Measurements from ENCODE around the gene TMPRSS9.

The TMPRSS9 gene

DNA sequence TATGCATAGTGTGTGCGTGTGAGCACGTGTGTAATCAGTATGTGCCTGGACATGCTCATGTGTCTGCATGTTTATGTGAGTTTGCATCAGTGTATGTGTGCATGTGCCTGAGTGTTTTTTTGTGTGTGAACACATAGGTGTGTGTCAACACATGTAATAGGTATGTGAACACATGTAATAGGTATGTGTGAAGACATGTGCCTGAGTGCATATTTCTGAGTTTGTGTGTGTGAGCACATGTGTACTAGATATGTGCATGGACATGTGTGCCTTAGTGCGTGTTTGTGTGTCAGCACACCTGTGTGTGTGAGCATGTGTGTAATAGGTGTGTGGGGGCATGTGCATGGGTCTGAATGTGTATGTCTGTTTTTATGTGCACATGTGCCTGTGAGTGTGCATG, 24.2 kb upstream of the TMPRSS9 start:
- 96 to 98% methylated on average over 3 of the region's 3 CpGs for WGBS, 2 experiments
- Histone ChIP-seq H3K4me3 (ENCODE audit: insufficient read depth, low read depth, low read length) (no peak overlapping the region), H3K27ac (ENCODE audit: insufficient read depth, low read depth, low read length, poor library complexity, severe bottlenecking) (no peak overlapping the region), H3K36me3 (ENCODE audit: control insufficient read depth, insufficient read depth, low read length) (no peaks in the 10 kb centered on the region), H3K4me1 (ENCODE audit: control insufficient read depth, insufficient read depth, low read length) (peaks cover 11% of the 10 kb centered on the region), H3K9me3 (ENCODE audit: control insufficient read depth, low read length) (no peaks in the 10 kb centered on the region), H3K27me3 (ENCODE audit: control insufficient read depth, insufficient read depth, low read length, poor library complexity, severe bottlenecking) (no peaks in the 10 kb centered on the region)

GRCh38 chr19:2336528-2337328, 23.3 kb upstream of the TMPRSS9 start:
- H3K36me3 ChIP-seq (ENCODE audit: control insufficient read depth, insufficient read depth, low read length): no peaks in the 10 kb centered on the region
- H3K4me1 ChIP-seq (ENCODE audit: control insufficient read depth, insufficient read depth, low read length): peaks cover 5% of the 10 kb centered on the region
- no peaks in the 10 kb centered on the region for H3K27me3 ChIP-seq (ENCODE audit: control insufficient read depth, insufficient read depth, low read length, poor library complexity, severe bottlenecking)
- peak overlapping the region; percentile 2 for H3K27ac ChIP-seq (ENCODE audit: insufficient read depth, low read depth, low read length, poor library complexity, severe bottlenecking)
- whole genome bisulfite sequencing, 2 experiments: 90 to 93% methylated on average over 33 of the region's 33 CpGs
- H3K9me3 ChIP-seq (ENCODE audit: control insufficient read depth, low read length): no peaks in the 10 kb centered on the region
- no peak overlapping the region for H3K4me3 ChIP-seq (ENCODE audit: insufficient read depth, low read depth, low read length)

DNA sequence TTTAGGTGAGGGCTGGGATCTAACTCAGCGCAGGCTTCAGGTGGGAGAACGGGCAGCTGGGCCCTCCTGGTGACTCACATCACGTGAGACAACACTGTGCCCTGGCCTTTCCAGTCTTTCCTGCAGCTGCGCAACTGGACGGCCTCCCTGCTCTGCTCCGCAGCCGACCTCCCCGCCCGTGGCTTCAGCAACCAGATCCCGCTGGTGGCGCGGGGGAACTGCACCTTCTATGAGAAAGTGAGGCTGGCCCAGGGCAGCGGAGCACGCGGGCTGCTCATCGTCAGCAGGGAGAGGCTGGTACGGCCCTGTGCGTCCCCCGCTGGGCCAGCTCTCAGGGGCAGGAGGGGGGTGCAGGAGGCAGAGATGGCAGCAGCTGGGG, 22.7 kb upstream of the TMPRSS9 start:
- peak overlapping the region; percentile 2 for H3K27ac ChIP-seq (ENCODE audit: insufficient read depth, low read depth, low read length, poor library complexity, severe bottlenecking)
- no peaks in the 10 kb centered on the region for H3K9me3 ChIP-seq (ENCODE audit: control insufficient read depth, low read length)
- no peaks in the 10 kb centered on the region for H3K36me3 ChIP-seq (ENCODE audit: control insufficient read depth, insufficient read depth, low read length)
- 61 to 66% methylated on average over 19 of the region's 19 CpGs for WGBS, 2 experiments
- H3K4me1 ChIP-seq (ENCODE audit: control insufficient read depth, insufficient read depth, low read length): peaks cover 5% of the 10 kb centered on the region
- H3K4me3 ChIP-seq (ENCODE audit: insufficient read depth, low read depth, low read length): no peak overlapping the region
- H3K27me3 ChIP-seq (ENCODE audit: control insufficient read depth, insufficient read depth, low read length, poor library complexity, severe bottlenecking): no peaks in the 10 kb centered on the region

DNA sequence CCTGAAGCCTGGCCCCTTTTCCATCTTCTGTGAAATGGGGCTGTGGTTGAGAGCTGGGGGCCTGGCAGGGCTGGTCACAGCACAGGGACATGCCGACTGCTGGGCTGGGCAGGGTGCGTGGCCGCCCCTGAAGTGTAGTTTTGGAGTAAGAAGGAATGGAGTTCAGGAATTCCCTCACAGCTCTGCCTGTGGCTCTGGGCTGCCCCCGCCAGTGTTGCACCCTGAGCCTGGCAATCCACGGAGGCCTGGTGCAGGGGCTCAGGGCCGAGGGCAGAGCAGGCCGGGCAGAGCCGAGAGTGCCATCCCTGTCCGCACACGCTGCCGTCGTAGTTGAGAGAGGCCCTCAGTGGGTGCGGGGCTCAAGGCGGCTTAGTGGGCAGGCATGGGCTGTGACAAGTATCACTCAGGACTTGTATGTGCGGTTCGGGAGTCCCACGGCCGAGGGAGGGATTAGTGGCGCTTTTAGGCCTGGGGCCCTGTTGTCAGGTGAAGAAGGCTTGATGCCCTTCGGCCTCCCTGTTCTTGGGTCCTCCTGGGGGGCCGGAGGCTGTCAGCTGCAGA, 21.9 kb upstream of the TMPRSS9 start:
- Histone ChIP-seq H3K9me3 (ENCODE audit: control insufficient read depth, low read length) (no peaks in the 10 kb centered on the region), H3K27ac (ENCODE audit: insufficient read depth, low read depth, low read length, poor library complexity, severe bottlenecking) (no peak overlapping the region), H3K27me3 (ENCODE audit: control insufficient read depth, insufficient read depth, low read length, poor library complexity, severe bottlenecking) (no peaks in the 10 kb centered on the region), H3K36me3 (ENCODE audit: control insufficient read depth, insufficient read depth, low read length) (no peaks in the 10 kb centered on the region), H3K4me1 (ENCODE audit: control insufficient read depth, insufficient read depth, low read length) (peaks cover 5% of the 10 kb centered on the region), H3K4me3 (ENCODE audit: insufficient read depth, low read depth, low read length) (no peak overlapping the region)
- WGBS, 2 experiments: 96 to 97% methylated on average over 21 of the region's 21 CpGs

GRCh38 chr19:2338751-2339643, 21.1 kb upstream of the TMPRSS9 start:
- Histone ChIP-seq H3K27ac (ENCODE audit: insufficient read depth, low read depth, low read length, poor library complexity, severe bottlenecking) (no peak overlapping the region), H3K9me3 (ENCODE audit: control insufficient read depth, low read length) (no peaks in the 10 kb centered on the region), H3K4me3 (ENCODE audit: insufficient read depth, low read depth, low read length) (no peak overlapping the region), H3K36me3 (ENCODE audit: control insufficient read depth, insufficient read depth, low read length) (no peaks in the 10 kb centered on the region), H3K27me3 (ENCODE audit: control insufficient read depth, insufficient read depth, low read length, poor library complexity, severe bottlenecking) (no peaks in the 10 kb centered on the region), H3K4me1 (ENCODE audit: control insufficient read depth, insufficient read depth, low read length) (peaks cover 5% of the 10 kb centered on the region)
- WGBS, 2 experiments: 96% methylated on average over 54 of the region's 54 CpGs

GRCh38 chr19:2339644-2340310, 20.3 kb upstream of the TMPRSS9 start:
- WGBS, 2 experiments: 94% methylated on average over 52 of the region's 52 CpGs

DNA sequence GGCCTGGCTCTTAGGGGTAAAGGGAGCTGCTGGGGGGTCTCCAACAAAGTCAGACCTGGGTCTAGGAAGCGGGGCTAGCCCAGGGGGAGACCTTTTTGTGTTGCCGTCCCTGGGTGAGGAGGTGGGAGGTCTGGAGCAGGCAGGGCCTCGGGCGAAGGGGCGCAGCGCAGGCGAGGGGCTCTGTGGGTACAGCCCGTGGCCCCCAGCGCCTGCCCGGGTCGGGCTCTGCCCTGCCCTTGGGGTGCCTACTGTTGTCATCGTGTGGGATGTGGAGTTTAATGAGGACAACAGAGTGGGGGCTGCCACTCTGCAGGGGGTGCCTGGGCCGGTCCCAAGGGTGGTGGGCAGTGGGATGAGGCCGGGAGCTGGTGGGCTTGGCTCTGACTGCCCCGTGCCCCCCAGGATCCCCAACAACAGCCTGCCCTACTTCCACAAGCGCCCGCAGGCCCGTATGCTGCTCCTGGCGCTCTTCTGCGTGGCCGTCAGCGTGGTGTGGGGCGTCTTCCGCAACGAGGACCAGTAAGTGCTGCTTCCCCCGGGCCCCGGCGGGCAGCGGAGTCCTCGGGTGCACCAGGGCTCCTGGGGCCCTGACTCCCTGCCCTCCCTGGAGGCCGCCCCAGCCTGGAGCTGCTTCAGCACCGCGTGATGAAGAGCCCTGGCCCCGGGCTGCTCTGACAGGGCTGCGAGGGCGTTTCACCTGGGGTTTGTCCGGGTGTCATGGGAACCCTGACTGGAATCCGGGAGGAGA, 19.4 kb upstream of the TMPRSS9 start:
- Histone ChIP-seq H3K27ac (ENCODE audit: insufficient read depth, low read depth, low read length, poor library complexity, severe bottlenecking) (no peak overlapping the region), H3K36me3 (ENCODE audit: control insufficient read depth, insufficient read depth, low read length) (no peaks in the 10 kb centered on the region), H3K27me3 (ENCODE audit: control insufficient read depth, insufficient read depth, low read length, poor library complexity, severe bottlenecking) (no peaks in the 10 kb centered on the region), H3K4me3 (ENCODE audit: insufficient read depth, low read depth, low read length) (no peak overlapping the region), H3K4me1 (ENCODE audit: control insufficient read depth, insufficient read depth, low read length) (peaks cover 5% of the 10 kb centered on the region), H3K9me3 (ENCODE audit: control insufficient read depth, low read length) (no peaks in the 10 kb centered on the region)
- 93 to 94% methylated on average over 38 of the region's 38 CpGs for WGBS, 2 experiments

More at GRCh38 chr19:2339644-2340310, 20.3 kb upstream of the TMPRSS9 start:
- Histone ChIP-seq H3K27ac (ENCODE audit: insufficient read depth, low read depth, low read length, poor library complexity, severe bottlenecking) (no peak overlapping the region), H3K4me3 (ENCODE audit: insufficient read depth, low read depth, low read length) (no peak overlapping the region), H3K27me3 (ENCODE audit: control insufficient read depth, insufficient read depth, low read length, poor library complexity, severe bottlenecking) (no peaks in the 10 kb centered on the region), H3K9me3 (ENCODE audit: control insufficient read depth, low read length) (no peaks in the 10 kb centered on the region), H3K4me1 (ENCODE audit: control insufficient read depth, insufficient read depth, low read length) (peaks cover 5% of the 10 kb centered on the region), H3K36me3 (ENCODE audit: control insufficient read depth, insufficient read depth, low read length) (no peaks in the 10 kb centered on the region)

- H3K4me3 ChIP-seq (ENCODE audit: insufficient read depth, low read depth, low read length): no peak overlapping the region
- no peaks in the 10 kb centered on the region for H3K27me3 ChIP-seq (ENCODE audit: control insufficient read depth, insufficient read depth, low read length, poor library complexity, severe bottlenecking)
- no peaks in the 10 kb centered on the region for H3K9me3 ChIP-seq (ENCODE audit: control insufficient read depth, low read length)
- 96% methylated on average over 24 of the region's 24 CpGs for WGBS, 2 experiments
- no peak overlapping the region for H3K27ac ChIP-seq (ENCODE audit: insufficient read depth, low read depth, low read length, poor library complexity, severe bottlenecking)
- H3K36me3 ChIP-seq (ENCODE audit: control insufficient read depth, insufficient read depth, low read length): no peaks in the 10 kb centered on the region
- peaks cover 5% of the 10 kb centered on the region for H3K4me1 ChIP-seq (ENCODE audit: control insufficient read depth, insufficient read depth, low read length)
These were observed 18.8 kb upstream of the TMPRSS9 start for GRCh38 chr19:2341244-2341751.

DNA sequence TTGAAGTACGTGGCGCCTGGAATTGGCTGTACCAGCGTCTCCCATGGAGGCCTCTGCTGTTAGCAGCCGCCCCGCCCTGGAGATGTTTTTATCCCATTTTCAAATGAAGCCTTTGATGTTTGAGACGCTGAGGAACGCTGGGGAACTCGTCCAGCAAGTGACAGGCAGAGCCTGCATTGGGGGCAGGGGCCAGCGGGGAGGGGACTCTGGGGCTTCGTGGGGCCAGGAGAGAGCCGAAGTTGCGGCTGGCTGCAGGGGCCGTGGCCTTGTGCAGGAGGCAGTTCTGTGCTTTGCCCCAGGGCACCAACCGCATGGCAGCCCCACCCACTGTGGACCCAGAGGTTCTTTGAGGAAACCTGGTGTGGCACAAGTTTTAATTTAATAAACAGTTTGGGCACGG, 18.1 kb upstream of the TMPRSS9 start:
- peaks cover 5% of the 10 kb centered on the region for H3K4me1 ChIP-seq (ENCODE audit: control insufficient read depth, insufficient read depth, low read length)
- H3K4me3 ChIP-seq (ENCODE audit: insufficient read depth, low read depth, low read length): no peak overlapping the region
- WGBS, 2 experiments: 93 to 94% methylated on average over 15 of the region's 15 CpGs
- H3K36me3 ChIP-seq (ENCODE audit: control insufficient read depth, insufficient read depth, low read length): no peaks in the 10 kb centered on the region
- no peaks in the 10 kb centered on the region for H3K9me3 ChIP-seq (ENCODE audit: control insufficient read depth, low read length)
- H3K27ac ChIP-seq (ENCODE audit: insufficient read depth, low read depth, low read length, poor library complexity, severe bottlenecking): no peak overlapping the region
- H3K27me3 ChIP-seq (ENCODE audit: control insufficient read depth, insufficient read depth, low read length, poor library complexity, severe bottlenecking): no peaks in the 10 kb centered on the region

Data from ectodermal cell (in vitro differentiated cells).